GM19328 (cell line): Measurements from ENCODE around the gene PHF21B.

Experiments
- ATAC-seq: cut with Tn5 transposase; IDR thresholded peaks from one replicate; pipeline ENCODE4 v1.9.1; 2021; ENCODE audit warnings: mild to moderate bottlenecking, moderate library complexity; ENCODE audit not compliant: unreplicated experiment

PHF21B gene

DNA sequence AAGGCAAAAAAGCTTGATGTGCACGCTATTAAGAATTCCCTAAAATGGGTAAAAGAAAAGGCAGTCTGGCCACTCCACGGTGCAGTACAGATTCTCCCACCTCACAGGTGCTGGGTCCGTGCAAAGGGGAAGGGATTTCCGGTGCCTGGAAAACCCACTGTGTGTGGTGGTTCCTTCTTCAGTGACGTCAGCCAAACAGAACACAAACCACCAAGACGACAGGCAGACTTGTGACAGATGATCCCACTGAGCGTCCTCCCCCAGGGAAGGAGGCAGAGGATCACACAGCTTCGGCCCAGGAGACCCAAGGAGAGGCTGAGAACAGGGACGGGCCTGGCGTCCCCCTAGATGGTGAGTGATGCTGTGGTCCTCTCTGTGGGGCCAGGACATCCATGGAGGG lies 18.6 kb downstream of the PHF21B start:
- no peak for ATAC-seq

GRCh38 chr22:44990810-44991209 lies 19.0 kb downstream of the PHF21B start:
- ATAC-seq: no peak

DNA sequence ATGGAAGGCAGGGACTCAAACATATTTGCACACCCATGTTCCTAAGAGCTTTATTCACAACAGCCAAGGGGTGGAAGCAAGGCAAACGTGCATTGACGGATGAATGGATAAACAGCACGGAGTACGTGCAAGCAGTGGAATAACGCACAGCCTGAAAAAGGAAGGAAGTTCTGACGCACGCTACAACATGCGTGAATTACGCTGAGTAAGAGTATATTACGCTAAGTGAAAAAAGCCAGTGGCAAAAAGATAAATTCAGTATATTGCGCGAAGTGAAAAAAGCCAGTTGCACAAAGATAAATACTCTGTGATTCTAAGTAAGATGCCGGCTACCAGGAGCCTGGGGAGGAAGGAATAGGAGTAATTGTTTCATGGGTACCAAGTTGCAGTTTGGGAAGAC lies 19.5 kb downstream of the PHF21B start:
- no peak for ATAC-seq

DNA sequence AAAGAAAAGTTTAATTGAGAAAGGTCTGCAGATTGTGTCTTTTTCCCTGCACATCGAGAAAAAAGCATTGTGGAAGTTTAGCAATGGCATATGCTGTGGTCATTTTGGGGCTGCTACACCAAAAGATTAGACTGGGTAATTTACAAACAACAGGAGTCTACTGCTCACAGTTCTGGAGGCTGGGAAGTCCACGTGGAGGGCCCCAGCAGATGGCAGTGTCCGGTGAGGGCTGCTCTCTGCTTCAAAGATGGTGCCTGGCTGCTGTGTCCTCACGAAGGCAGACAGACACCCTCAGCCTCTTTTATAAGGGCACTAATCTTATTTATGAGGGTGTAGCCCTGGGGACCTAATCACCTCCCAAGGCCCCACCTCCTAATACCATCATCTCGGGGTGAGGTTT lies 21.1 kb downstream of the PHF21B start:
- ATAC-seq: no peak

DNA sequence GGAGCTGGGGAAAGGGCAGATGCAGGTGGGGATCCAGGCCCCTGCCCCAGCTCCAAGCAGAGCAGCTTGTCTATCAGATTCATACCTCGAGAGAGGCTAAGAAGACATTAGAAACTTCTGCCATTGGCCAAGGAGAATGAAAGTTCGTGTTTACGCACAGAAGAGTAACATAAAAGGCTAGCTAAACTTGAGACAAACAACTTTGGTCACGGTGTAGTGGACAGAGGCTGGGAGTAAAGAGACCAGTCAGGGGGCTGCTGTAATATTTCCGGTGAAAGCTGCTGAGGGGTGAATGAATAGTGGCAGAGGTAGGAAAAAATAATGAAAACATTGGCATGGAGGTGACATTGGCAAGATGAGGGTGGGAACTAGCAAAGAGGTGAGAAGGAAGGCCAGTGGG lies 22.9 kb downstream of the PHF21B start:
- ATAC-seq: no peak

GRCh38 chr22:44985906-44986527 lies 23.8 kb downstream of the PHF21B start:
- no peak for ATAC-seq

DNA sequence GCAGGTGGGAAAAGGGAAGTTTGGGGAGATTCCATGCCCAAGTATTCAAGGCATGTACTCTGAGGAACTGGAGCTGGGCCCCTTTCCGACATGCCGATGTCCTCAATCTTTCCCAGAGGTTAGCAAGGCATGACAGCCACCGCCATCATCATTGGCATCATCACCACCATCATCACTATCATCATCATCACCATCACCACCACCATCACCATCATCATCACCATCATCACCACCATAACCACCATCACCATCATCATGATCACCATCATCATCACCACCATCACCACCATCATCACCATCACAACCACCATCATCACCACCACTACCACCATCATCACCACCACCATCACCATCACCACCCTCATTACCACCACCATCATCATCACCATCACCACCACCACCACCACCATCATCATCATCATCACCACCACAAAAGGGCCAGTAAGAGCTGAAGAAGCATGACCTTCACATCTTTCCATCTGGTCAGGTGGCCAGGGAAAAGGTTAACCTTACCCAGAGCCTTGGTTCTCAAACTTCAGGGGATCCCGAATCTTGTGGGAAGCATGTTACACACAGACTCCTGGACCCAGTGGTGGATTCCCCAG lies 25.8 kb downstream of the PHF21B start:
- no peak for ATAC-seq

DNA sequence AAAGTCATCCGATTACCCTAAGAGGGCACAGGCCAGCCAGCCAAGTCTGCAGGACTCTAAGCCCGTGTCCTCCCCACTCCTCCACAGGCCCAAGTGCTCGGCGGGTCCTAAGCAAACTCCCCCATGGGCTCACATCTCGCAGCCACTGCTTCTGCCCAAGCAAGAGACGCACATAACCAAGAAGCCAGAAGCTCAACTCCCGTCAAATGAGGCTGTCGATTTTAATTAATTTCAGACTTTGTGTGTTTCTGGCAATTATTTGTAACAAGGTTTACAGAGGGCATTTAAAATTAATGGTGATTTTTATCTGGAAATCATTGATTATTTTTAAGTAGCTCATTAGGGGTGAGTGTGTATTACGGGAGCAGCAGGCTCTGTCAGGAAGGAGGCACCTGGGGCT lies 27.4 kb downstream of the PHF21B start:
- ATAC-seq: no peak

GRCh38 chr22:44981857-44982256 lies 27.9 kb downstream of the PHF21B start:
- no peak for ATAC-seq

DNA sequence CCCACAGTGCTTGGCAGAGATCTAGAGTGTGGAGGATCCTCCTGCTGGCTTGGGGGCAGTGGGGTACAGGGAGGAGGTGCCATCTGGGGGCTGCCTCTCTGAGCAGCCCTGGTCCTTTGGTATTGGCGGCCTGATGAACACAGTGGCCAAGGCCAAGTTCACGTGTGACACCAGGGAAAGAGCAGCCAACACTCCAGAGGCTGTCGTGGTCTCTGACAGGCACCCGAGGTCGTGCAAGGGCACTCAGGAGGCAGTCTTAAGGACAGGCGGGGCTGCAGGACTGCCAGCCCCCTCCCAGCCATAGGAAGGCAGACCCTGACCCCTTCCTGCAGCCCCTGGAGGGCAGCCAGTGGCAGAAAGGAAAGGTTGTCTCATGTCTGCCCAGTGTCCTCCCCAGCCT lies 30.7 kb downstream of the PHF21B start:
- ATAC-seq: no peak

- ATAC-seq: no peak
These were observed 34.2 kb downstream of the PHF21B start for GRCh38 chr22:44975427-44976262.

GRCh38 chr22:44974454-44974853 lies 35.4 kb downstream of the PHF21B start:
- no peak for ATAC-seq

DNA sequence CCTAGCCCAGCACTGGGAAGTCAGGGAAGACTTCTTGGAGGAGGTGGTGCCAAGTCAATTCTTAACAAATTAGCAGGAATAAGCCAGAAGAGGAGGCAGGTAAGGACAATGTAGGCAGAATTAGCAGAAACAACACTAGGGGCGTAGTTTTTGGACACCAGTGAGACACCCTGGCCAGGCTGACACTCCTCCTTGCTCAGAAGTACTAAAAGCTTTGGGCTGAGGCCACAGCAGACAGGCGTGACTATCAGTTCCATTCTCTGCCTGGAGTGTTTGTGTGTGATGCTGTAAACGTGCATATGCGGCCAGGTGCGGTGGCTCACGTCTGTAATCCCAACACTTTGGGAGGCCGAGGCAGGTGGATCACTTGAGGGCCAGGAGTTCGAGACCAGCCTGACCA lies 36.0 kb downstream of the PHF21B start:
- no peak for ATAC-seq

DNA sequence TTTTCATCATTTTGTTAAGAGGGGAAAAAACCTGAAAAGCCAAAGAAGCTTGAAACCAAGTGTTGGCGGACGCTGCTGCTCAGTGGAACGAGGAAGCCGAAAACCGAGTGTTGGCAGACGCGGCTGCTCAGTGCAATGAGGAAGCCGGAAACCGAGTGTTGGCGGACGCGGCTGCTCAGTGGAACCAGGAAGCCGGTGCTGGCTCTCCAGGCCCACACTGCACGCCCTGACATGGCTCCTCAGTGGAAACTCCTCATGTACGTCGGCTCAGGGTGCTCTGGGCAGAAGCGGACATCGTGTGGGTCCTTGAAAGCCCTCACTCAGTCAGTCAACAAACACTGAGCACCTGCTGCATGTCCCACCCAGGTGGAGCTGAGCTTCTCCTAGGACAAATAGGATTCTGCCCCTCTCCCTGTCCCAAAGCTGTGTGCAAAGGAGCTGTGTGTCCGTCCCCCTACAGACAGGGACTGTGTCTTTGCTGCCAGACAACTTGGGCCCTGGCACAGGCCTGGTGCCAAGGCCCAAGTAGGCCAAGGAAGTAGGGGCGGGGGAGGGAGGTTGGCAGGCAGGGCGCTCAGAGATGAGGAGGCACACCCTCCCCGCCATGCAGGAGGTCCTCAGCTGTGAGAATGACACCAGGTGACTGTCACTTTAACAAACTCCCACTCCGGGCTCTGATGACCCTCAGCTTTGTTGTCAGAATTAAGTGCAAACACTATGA lies 37.3 kb downstream of the PHF21B start:
- ATAC-seq: no peak

DNA sequence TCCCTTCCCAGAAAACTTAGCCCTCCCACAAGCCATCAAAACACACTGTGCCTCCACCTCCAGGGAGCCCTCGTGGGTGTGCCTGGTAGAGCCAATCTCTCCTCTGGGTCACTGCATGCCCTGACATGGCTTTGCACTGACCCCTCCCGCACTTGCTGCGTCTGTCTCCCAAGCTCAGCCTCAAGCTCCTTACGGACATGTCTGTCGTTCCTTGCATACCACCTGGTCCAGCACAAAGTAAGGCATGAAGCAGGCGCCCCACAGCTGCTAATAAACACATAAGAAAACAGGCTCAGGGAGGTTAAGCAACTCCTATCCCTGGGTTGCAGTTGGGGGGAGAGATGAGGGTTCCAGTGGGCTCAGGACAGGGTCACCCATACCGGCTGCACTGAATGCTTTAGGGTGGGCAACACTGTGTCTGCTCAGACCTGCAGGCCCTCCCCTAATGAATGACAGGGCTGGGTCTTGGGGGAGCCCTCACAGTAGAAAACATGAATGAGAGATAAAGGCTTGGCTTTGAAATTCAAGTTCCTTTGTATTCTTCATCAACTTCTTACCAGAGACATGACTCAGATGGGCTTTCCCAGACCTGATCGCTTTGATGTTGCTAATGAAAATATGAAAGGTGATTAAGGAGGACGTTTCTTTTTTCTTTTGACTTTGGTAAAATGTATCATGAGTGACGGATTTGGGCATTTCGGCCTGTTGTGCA lies 38.0 kb downstream of the PHF21B start:
- ATAC-seq: no peak

DNA sequence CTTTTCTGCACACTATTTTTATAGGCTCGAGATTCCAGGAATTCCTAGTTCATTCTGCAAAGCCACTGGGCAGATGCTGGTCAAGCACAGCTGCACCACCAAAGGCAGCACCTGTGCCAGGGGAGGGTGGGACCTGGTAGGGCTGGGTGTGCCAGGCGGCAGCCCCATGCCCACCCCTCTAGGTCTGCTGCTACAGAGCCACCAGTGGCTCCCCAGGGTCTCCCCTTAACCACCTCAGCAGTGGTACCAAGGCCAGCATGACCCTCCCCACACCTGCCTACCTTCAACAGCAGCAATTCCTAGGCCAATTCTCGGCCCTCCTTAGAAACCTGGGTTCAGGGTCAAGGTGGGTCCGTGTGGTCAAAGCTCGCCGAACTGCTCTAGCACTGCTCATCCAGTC lies 39.5 kb downstream of the PHF21B start:
- ATAC-seq: no peak

DNA sequence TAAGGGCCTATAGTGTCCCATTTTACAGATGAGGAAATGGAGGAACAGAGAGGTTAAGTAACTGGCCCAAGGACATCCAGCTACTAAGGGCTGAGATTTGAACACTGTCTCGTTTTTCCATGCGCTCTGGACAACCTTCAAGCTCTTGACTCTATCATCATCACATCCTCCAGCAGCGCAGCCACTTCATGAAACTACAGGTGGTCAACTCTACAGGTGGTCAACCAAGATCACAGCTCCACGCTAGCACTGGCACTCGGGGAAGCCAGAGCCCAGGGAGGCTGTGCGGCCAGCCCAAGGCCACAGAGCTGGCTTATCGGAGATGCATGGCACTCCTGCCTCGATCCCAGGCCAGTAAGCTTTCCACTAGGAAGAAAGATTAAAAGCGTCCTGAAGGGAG lies 40.0 kb downstream of the PHF21B start:
- ATAC-seq: no peak

- no peak for ATAC-seq
These were observed 41.1 kb downstream of the PHF21B start for GRCh38 chr22:44968736-44969135.

- ATAC-seq: no peak
These were observed 44.6 kb downstream of the PHF21B start for GRCh38 chr22:44965171-44965570.

DNA sequence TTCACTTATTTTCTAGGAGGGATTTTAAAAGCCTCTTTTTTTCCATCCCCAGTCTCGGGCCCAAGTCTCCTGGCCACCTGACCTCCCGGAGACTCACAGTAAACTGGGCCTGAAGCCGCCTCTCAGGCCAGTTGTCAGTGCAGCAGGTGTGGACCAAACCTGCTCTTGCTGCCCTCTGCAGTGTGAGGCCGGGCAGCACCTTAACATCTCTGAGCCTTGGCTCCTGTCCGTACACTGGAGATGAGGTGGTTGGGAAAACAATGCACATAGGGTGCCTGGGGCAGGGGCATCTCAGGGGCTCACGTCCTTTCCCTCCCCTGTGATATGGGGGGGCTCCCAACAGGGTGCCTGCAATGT lies 45.1 kb downstream of the PHF21B start:
- no peak for ATAC-seq
